Fibroblast of the aortic adventitia (primary cell): Measurements from ENCODE around the gene HIP1. TPM values are rescaled to one million over a fixed set of nuclear protein-coding genes. Genes with fewer than 3 reads are reported as not detected.
A peak's percentile ranks its signal among the peaks of the same experiment; 100 is the strongest.

ENCODE experiments used
- DNase-seq: peaks from one replicate; pipeline ENCODE4 v3.0.0-alpha.2; 2010; ENCODE audit warnings: low read depth
- H3K4me3 ChIP-seq: 2 replicates; pipeline ENCODE4 v1.5.1; 2011; ENCODE audit warnings: low read depth, mild to moderate bottlenecking, control low read depth, low read length, moderate library complexity
- total RNA-seq: library from RNA; depleted of rRNA; stranded (reverse); fragments of >200 nt; gene quantifications from 2 replicates; pipeline ENCODE4 v1.2.3, GENCODE V29; 2012; ENCODE audit warnings: low replicate concordance
- TF ChIP-seq, protein P1 (sequence below): IDR thresholded peaks from 2 replicates; pipeline ENCODE4 v1.5.1; 2011; ENCODE audit warnings: mild to moderate bottlenecking, low read length, control low read depth, inconsistent platforms; ENCODE audit not compliant: insufficient read depth

HIP1 gene
- total RNA-seq, 1 donor, result 9.3 TPM

DNA sequence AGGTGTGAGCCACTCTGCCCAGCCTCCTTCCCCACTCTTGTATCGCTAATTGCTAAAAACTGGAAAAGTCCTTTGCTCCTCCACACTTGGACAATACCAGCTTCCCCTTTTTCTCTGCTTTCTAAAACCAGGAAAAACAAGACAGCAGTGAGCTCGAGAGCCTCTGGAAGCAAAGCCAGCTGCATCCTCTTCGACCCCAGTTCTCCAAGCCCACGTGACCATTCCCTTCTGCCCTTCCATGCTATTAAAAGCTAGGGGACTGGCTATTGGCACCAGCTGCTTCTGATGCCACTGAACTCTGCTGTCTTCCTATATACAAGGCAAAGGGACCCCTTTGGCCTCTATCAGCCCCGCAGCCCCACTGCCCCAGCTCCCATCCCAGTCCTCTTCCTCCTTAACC is 154.4 kb downstream of the HIP1 start:
- H3K4me3 ChIP-seq, result no peak overlapping the region
- TF ChIP-seq, protein P1, sequence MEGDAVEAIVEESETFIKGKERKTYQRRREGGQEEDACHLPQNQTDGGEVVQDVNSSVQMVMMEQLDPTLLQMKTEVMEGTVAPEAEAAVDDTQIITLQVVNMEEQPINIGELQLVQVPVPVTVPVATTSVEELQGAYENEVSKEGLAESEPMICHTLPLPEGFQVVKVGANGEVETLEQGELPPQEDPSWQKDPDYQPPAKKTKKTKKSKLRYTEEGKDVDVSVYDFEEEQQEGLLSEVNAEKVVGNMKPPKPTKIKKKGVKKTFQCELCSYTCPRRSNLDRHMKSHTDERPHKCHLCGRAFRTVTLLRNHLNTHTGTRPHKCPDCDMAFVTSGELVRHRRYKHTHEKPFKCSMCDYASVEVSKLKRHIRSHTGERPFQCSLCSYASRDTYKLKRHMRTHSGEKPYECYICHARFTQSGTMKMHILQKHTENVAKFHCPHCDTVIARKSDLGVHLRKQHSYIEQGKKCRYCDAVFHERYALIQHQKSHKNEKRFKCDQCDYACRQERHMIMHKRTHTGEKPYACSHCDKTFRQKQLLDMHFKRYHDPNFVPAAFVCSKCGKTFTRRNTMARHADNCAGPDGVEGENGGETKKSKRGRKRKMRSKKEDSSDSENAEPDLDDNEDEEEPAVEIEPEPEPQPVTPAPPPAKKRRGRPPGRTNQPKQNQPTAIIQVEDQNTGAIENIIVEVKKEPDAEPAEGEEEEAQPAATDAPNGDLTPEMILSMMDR, result no peak
- DNase-seq, result no peak

- no peak overlapping the region for H3K4me3 ChIP-seq
Observed at GRCh38 chr7:75583255-75583654, 155.5 kb downstream of the HIP1 start.

DNA sequence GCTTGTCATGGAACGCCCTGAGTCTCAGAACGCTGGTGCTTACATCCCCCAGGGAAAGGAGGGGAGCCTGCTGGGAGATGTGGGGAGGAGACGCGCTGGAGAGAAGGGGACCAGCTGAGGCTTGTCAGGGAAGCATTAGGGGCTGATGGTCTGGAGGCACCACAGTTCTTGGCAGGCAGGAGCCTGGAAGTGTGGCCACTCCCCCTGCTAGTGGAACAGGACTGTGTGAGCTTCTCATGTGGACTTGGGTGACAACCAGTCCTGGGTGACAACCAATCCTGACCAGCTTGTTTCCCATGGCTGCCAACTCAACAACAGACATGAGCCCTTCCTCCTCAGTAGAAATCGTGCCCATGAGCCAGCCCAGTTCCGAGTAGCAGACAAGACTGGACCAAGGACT is 158.8 kb downstream of the HIP1 start:
- TF ChIP-seq, protein P1, result no peak
- no peak overlapping the region for H3K4me3 ChIP-seq
- DNase-seq, result no peak

More at GRCh38 chr7:75583255-75583654, 155.5 kb downstream of the HIP1 start:
- TF ChIP-seq, protein P1, result no peak
- no peak for DNase-seq

DNA sequence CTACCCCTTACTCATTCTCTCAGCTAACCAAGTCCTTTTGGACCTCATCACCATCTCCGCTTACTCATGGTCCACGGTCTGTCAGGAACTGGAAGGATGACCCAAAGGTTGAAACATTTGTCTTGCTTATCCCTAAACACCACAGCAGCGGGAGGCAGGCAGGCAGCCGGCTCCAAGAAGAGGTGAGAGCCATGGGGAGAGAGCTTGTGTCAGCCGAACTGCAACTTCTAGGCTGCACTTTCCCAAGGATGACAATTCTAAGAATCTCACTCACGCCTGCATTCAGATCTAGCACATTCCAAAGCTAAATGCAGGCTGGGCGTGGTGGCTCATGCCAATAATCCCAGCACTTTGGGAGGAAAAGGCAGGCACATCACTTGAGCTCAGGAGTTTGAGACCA is 160.7 kb downstream of the HIP1 start:
- no peak overlapping the region for H3K4me3 ChIP-seq
- no peak for DNase-seq
- TF ChIP-seq, protein P1, result no peak

DNA sequence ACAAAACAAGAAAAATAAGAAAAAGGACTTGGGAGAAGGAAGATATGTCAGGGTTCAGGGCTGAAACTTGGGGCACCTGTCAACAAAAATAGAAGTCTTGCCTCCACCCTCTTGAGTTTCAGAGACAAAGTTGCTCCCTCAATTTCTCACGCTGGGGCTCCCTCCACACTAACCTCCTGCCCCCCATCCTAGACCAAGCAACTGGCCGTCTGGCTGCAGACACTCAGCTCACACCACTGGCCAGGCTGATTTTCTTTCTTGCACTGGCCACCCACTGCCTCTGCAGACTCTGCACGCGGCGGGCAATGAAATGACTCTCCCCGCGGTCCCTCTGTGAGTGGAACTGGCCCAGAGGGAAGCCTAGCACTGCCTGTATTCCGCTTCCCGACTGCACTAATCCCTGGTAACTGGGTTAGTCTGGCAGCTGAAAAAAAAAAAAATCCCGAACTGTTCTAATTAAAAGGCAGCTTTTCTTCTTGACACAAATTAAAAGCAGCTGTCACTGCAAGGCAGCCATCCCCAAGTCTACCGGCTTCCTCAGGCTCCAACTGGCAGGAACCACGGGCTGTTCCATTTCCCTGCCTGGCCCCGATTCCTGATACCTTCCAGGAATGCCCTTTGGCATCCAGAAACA is 163.1 kb downstream of the HIP1 start:
- no peak overlapping the region for H3K4me3 ChIP-seq
- DNase-seq, result peak; percentile 3
- TF ChIP-seq, protein P1, result no peak

GRCh38 chr7:75573477-75574019 is 165.2 kb downstream of the HIP1 start:
- no peak for DNase-seq
- TF ChIP-seq, protein P1, result no peak
- no peak overlapping the region for H3K4me3 ChIP-seq

DNA sequence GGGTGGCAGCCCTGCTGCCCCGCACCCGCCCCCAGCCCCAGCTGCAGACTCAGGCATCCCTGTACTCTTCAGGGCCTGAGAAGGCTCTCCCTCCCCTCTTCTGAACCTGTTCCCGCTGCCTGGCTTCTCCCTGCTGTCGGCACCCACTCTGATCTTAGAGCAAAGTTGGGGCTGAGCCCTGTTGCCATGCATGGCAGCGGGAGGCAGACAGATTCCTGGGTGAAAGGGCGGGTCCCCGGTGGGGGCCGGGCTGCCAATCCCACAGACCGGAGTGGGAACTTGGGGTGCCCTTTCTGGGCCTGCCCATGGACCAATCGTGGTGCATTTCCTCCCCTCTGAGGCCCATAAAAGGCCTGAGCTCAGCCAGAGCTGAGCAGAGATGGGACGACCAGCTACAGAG is 165.9 kb downstream of the HIP1 start:
- no peak overlapping the region for H3K4me3 ChIP-seq
- TF ChIP-seq, protein P1, result no peak
- no peak for DNase-seq
